Aortic smooth muscle cell (primary cell): ENCODE measurements around the gene ZNF836. TPM values are rescaled to one million over a fixed set of nuclear protein-coding genes. Genes with fewer than 3 reads are reported as not detected.

Experiments
- total RNA-seq: library from RNA; depleted of rRNA; stranded (reverse); fragments of >200 nt; gene quantifications from 2 replicates; pipeline ENCODE4 v1.2.3, GENCODE V29; 2014

ZNF836 gene
- total RNA-seq: 5.8 and 10.8 TPM in 2 replicates

GRCh38 chr19:52171321-52172169 is at the start of gene ZNF836:
ZNF836 (minus strand) TSS chr19:52171621; CDS start chr19:52168072, 3,549 bp downstream.

DNA sequence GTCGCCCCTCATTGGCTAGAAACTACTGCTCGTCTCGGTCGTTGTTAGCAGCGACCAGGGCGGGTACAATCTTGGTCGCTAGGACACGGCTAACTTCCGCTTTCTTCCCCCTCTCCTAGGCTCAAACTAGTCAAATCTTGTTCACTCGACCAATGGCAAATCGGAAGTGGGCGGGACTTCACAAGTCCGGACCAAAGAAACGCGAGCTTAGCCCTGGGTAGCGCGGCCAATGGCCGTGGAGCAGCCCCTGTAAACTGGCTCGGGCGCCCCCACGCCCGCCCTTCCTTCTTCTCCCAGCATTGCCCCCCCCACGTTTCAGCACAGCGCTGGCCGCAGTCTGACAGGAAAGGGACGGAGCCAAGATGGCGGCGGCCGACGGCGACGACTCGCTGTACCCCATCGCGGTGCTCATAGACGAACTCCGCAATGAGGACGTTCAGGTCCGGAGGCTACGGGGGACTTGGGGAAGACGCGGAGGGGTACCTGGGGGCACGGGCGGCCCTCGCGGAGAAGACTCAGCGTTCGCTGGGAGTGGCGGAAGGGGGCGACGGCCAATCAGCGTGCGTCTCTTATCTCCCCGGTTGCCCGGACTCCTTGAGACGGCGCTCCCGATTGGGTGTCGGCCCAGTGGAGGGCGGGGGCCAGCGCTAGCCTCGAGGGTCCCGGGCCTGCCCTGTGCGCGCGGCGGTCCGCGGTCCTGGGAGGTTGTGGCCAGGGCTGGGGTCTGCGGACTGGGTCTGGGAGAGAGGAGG is 18.5 kb upstream of the ZNF836 start, which contains the start of gene PPP2R1A:
PPP2R1A (plus strand) TSS at position 318 of the 752 bp plus-strand sequence; CDS start at position 363, 45 bp downstream.

DNA sequence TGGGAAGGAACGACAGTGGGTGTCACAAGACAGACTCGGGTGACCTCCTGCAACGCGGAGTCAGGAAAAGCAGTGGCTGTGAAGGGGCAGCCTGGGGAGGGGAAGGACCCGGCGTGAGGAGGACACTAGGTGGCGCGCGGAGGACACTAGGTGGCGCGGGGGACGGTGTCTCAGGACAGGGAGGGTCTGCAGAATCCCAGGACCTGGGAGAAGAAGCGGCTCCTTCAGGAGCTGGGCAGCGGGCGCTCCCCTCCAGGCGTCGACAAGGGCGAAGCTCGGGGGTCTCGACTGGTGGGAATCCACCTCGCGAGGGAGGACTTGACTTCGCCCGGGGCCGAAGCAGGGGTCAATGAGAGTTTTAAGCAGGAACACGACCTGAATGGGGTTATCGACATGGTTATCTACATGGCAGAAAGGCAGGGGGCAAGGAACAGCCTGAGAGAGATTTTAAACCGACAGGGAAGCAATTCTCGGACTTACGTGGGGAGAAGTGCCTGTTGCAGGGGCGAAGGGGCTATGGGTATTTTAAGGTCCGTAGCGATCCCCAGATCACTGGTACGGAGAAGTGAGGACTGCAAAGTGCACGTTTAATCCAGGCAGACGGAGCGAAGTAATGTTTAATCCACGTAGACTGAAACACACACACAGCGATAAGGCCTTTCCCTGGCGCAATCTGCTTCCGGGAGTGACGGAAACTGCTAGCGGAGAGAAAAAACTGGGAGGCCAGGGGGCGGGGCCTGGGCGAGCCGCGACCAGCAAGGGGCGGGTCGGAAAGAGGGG is 32.0 kb downstream of the ZNF836 start, which contains the start of gene ZNF616:
ZNF616 (minus strand) TSS at position 687 of the 780 bp plus-strand sequence. CDS start 9,426 bp downstream, outside the sequence.

Other genes starting within 250 kb of the ZNF836 start
- 6.3 and 8.2 TPM in 2 replicates for gene ZNF613, start 244.1 kb downstream of the ZNF836 start, total RNA-seq
- 11.1 and 11.3 TPM in 2 replicates for gene ZNF350, start 184.8 kb downstream of the ZNF836 start, total RNA-seq
- gene ZNF615, start 163.4 kb downstream of the ZNF836 start, total RNA-seq: 11.4 and 15.2 TPM in 2 replicates
- 8.8 and 10.2 TPM in 2 replicates for gene ZNF614, start 143.2 kb downstream of the ZNF836 start, total RNA-seq
- gene ZNF432, start 122.8 kb downstream of the ZNF836 start, total RNA-seq: 7.4 and 9.1 TPM in 2 replicates
- gene ZNF841, start 75.9 kb downstream of the ZNF836 start, total RNA-seq: 22.7 and 23.6 TPM in 2 replicates
- gene ZNF616, start 31.7 kb downstream of the ZNF836 start, total RNA-seq: 8.7 and 9.0 TPM in 2 replicates
- 113 and 167 TPM in 2 replicates for gene PPP2R1A, start 18.4 kb upstream of the ZNF836 start, total RNA-seq
- 13.3 and 14.2 TPM in 2 replicates for gene ZNF766, start 98.0 kb upstream of the ZNF836 start, total RNA-seq
- gene ZNF480, start 125.5 kb upstream of the ZNF836 start, total RNA-seq: 6.2 and 7.8 TPM in 2 replicates
- gene ZNF610, start 164.6 kb upstream of the ZNF836 start, total RNA-seq: 1.8 and 2.4 TPM in 2 replicates
- gene ZNF880, start 198.3 kb upstream of the ZNF836 start, total RNA-seq: 31.3 and 50.7 TPM in 2 replicates
- 24.9 and 30.3 TPM in 2 replicates for gene ZNF528, start 226.2 kb upstream of the ZNF836 start, total RNA-seq